Esophagus muscularis mucosa (tissue), 4 donors: ENCODE measurements around the gene DAAM2. TPM values are rescaled to one million over a fixed set of nuclear protein-coding genes. Genes with fewer than 3 reads are reported as not detected.

Source experiments
- DNase-seq: peaks from one replicate; pipeline ENCODE4 v3.0.0-alpha.2; 2017; ENCODE audit errors: extremely low spot score
- H3K27ac ChIP-seq, 4 donors: fragments of 200-600 bp; sonication (generic); replicated peaks in 1 of 4; 1 replicate in 3 of 4; 2 replicates in 1 of 4; pipeline ENCODE4 v1.5.1; 2016 to 2019; ENCODE audit warnings: mild to moderate bottlenecking in 1 of 4
- H3K27me3 ChIP-seq, 4 donors: fragments of 200-600 bp; sonication (generic); one replicate each; pipeline versions ENCODE4 v1.5.1 to v1.6.0; 2016 to 2019
- H3K36me3 ChIP-seq, 4 donors: fragments of 200-600 bp; sonication (generic); one replicate each; pipeline ENCODE4 v1.5.1; 2016 to 2019
- H3K4me1 ChIP-seq, 4 donors: fragments of 200-600 bp; sonication (generic); one replicate each; pipeline ENCODE4 v1.5.1; 2016 to 2019
- H3K4me3 ChIP-seq, 4 donors: fragments of 200-600 bp; sonication (generic); 1 replicate in 2 of 4; 2 replicates in 2 of 4; pipeline ENCODE4 v1.5.1; 2016 to 2019; ENCODE audit warnings: mild to moderate bottlenecking in 4 of 4, moderate library complexity in 1 of 4
- H3K9me3 ChIP-seq, 4 donors: fragments of 200-600 bp; sonication (generic); 1 replicate in 3 of 4; 2 replicates in 1 of 4; pipeline ENCODE4 v1.5.1; 2016 to 2019
- CTCF ChIP-seq, 3 experiments: fragments of 200-600 bp in 2 of 3; fragments of 450-650 bp in 1 of 3; sonication (generic) in 2 of 3; IDR thresholded peaks; one replicate each; pipeline ENCODE4 v1.5.1; 2017 to 2019; ENCODE audit warnings: antibody characterized with exemption in 3 of 3, mild to moderate bottlenecking in 2 of 3, moderate library complexity in 1 of 3
- EP300 ChIP-seq: sonication (generic); formaldehyde crosslinking; IDR thresholded peaks from one replicate; pipeline ENCODE4 v1.6.1; 2017; ENCODE audit warnings: antibody characterized with exemption
- POLR2A ChIP-seq: fragments of 450-650 bp; IDR thresholded peaks from one replicate; pipeline ENCODE4 v1.6.1; 2017; ENCODE audit warnings: antibody characterized with exemption, moderate library complexity, mild to moderate bottlenecking, low read depth
- POLR2AphosphoS5 ChIP-seq, 2 donors: sonication (generic); formaldehyde crosslinking; IDR thresholded peaks; one replicate each; pipeline ENCODE4 v1.6.1; 2017; ENCODE audit warnings: antibody characterized with exemption in 2 of 2
- WGBS: methylation state at CpG from one replicate; pipeline ENCODE4 v1.1.5; 2018; 5-methylcytosine and 5-hydroxymethylcytosine counted together
- intact Hi-C: fragments of 100-400 bp; cut with DNase I; formaldehyde crosslinking; loops from one replicate; pipeline ENCODE4 v1.15.1; 2023
- total RNA-seq, 4 donors: library from RNA; depleted of rRNA; stranded (reverse); fragments of >200 nt; gene quantifications; one replicate each; pipeline versions ENCODE4 v1.1.0 to v1.2.1, GENCODE V29; 2016

Gene DAAM2
- total RNA-seq, 4 donors from 2014 or later: 221 to 446 (median 392) TPM

- H3K36me3 ChIP-seq: no peaks in the 10 kb centered on the region
- intact Hi-C loops: no loop called here
- H3K9me3 ChIP-seq: no peaks in the 10 kb centered on the region
- H3K27ac ChIP-seq: peak overlapping the region; percentile 75 to 87 (median 78)
- no peaks in the 10 kb centered on the region for H3K27me3 ChIP-seq
- DNase-seq: no peak
- H3K4me3 ChIP-seq: no peak overlapping the region
- WGBS: 34% methylated on average over 2 of the region's 2 CpGs
- no peak for TF ChIP-seq EP300
- no peak for TF ChIP-seq POLR2A
- no peak for TF ChIP-seq POLR2AphosphoS5 (IDR thresholded peaks at IDR 0.05)
- TF ChIP-seq CTCF (IDR thresholded peaks at IDR 0.05): no peak
- peaks cover 46 to 100% (median 97%) of the 10 kb centered on the region in 4 donors for H3K4me1 ChIP-seq
Observed at GRCh38 chr6:39835821-39836295, 43.7 kb downstream of the DAAM2 start.

GRCh38 chr6:39836606-39837005 is 44.4 kb downstream of the DAAM2 start:
- H3K4me1 ChIP-seq: peaks cover 42 to 100% (median 96%) of the 10 kb centered on the region in 4 donors
- intact Hi-C loops: no loop called here
- no peaks in the 10 kb centered on the region for H3K27me3 ChIP-seq
- WGBS: 30% methylated on average over 4 of the region's 4 CpGs
- no peaks in the 10 kb centered on the region for H3K36me3 ChIP-seq
- no peak overlapping the region for H3K4me3 ChIP-seq
- TF ChIP-seq POLR2AphosphoS5 (IDR thresholded peaks at IDR 0.05): no peak
- TF ChIP-seq POLR2A: no peak
- TF ChIP-seq CTCF (IDR thresholded peaks at IDR 0.05): no peak
- no peak for TF ChIP-seq EP300
- DNase-seq: no peak
- H3K27ac ChIP-seq: peak overlapping the region; percentile 75 to 87 (median 78)
- H3K9me3 ChIP-seq: no peaks in the 10 kb centered on the region

GRCh38 chr6:39839445-39839844 is 47.3 kb downstream of the DAAM2 start:
- DNase-seq: no peak
- Histone ChIP-seq H3K9me3 (no peaks in the 10 kb centered on the region), H3K27ac (peak overlapping the region; percentile 75 to 87 (median 78)), H3K4me3 (no peak overlapping the region), H3K27me3 (no peaks in the 10 kb centered on the region), H3K36me3 (peaks cover 0 to 8% (median 0%) of the 10 kb centered on the region in 4 donors), H3K4me1 (peaks cover 42 to 100% (median 95%) of the 10 kb centered on the region in 4 donors)
- intact Hi-C loops: no loop called here
- WGBS: 36% methylated on average over 1 of the region's 1 CpG
- TF ChIP-seq POLR2A (no peak), POLR2AphosphoS5 (IDR thresholded peaks at IDR 0.05) (peak; percentile 41 to 55), CTCF (IDR thresholded peaks at IDR 0.05) (no peak)

- Histone ChIP-seq H3K27me3 (no peaks in the 10 kb centered on the region), H3K9me3 (no peaks in the 10 kb centered on the region), H3K27ac (peak overlapping the region; percentile 75 to 87 (median 78)), H3K4me3 (no peak overlapping the region), H3K4me1 (peaks cover 31 to 95% (median 93%) of the 10 kb centered on the region in 4 donors), H3K36me3 (peaks cover 0 to 8% (median 0%) of the 10 kb centered on the region in 4 donors)
- 32% methylated on average over 4 of the region's 6 CpGs for WGBS
- no peak for DNase-seq
- intact Hi-C loops: no loop called here
- no peak for TF ChIP-seq EP300
- no peak for TF ChIP-seq POLR2AphosphoS5 (IDR thresholded peaks at IDR 0.05)
- TF ChIP-seq POLR2A: no peak
Observed at GRCh38 chr6:39840781-39841180, 48.6 kb downstream of the DAAM2 start.

- intact Hi-C loops: no loop called here
Observed at GRCh38 chr6:39841291-39841690, 49.1 kb downstream of the DAAM2 start.

More at GRCh38 chr6:39841291-39841690, 49.1 kb downstream of the DAAM2 start:
- Histone ChIP-seq H3K4me1 (peaks cover 32 to 95% (median 93%) of the 10 kb centered on the region in 4 donors), H3K36me3 (peaks cover 0 to 8% (median 0%) of the 10 kb centered on the region in 4 donors), H3K9me3 (no peaks in the 10 kb centered on the region), H3K27ac (peak overlapping the region; percentile 75 to 87 (median 78)), H3K4me3 (no peak overlapping the region), H3K27me3 (no peaks in the 10 kb centered on the region)
- DNase-seq: no peak
- WGBS: 38% methylated on average over 2 of the region's 3 CpGs
- TF ChIP-seq CTCF (IDR thresholded peaks at IDR 0.05) (no peak), POLR2AphosphoS5 (IDR thresholded peaks at IDR 0.05) (no peak), POLR2A (no peak)
